OCI-LY7 (cell line): ENCODE results near the gene CFAP77. TPM values are rescaled to one million over a fixed set of nuclear protein-coding genes. Genes with fewer than 3 reads are reported as not detected.

ENCODE experiments used
- BruUV-seq: library from RNA; stranded (reverse); fragments of 400-500 nt; replicated peaks from 2 replicates; lab custom pipeline; 2021; lab: Mats Ljungman, UMichigan
- CTCF ChIA-PET: fragments of 300-600 bp; sonication (Branson Sonifier 250); formaldehyde crosslinking; loops from one replicate; lab custom pipeline; 2022; ENCODE audit warnings: antibody characterized with exemption; ENCODE audit not compliant: unreplicated experiment; lab: Charles Lee
- POLR2A ChIA-PET: fragments of 300-600 bp; sonication (Branson Sonifier 250); formaldehyde crosslinking; loops from one replicate; lab custom pipeline; 2022; ENCODE audit warnings: antibody characterized with exemption; lab: Charles Lee
- DNase-seq: peaks from one replicate; pipeline ENCODE4 v3.0.0-alpha.2; 2015; ENCODE audit warnings: low spot score
- H2AFZ ChIP-seq: fragments of 200-600 bp; sonication (generic), shearing (Covaris generic); 2 replicates; pipeline ENCODE4 v1.6.1; 2014; ENCODE audit warnings: mild to moderate bottlenecking, antibody characterized with exemption, low read length, moderate library complexity
- H3K27ac ChIP-seq: fragments of 200-600 bp; sonication (generic); 2 replicates; pipeline ENCODE4 v1.5.1; 2014; ENCODE audit warnings: mixed run types, low read depth, mild to moderate bottlenecking, moderate library complexity, low read length, inconsistent platforms; ENCODE audit not compliant: poor library complexity, severe bottlenecking
- H3K36me3 ChIP-seq: fragments of 200-600 bp; sonication (generic); 2 replicates; pipeline ENCODE4 v1.6.1; 2014; ENCODE audit warnings: mild to moderate bottlenecking, antibody characterized with exemption, low read length, moderate library complexity, mixed read lengths; ENCODE audit not compliant: insufficient read depth
- H3K4me1 ChIP-seq: fragments of 200-600 bp; sonication (generic); 2 replicates; pipeline ENCODE4 v1.5.1; 2014; ENCODE audit warnings: mild to moderate bottlenecking, low read length; ENCODE audit not compliant: insufficient read depth, poor library complexity, severe bottlenecking
- H3K4me2 ChIP-seq: fragments of 200-600 bp; sonication (generic); 2 replicates; pipeline ENCODE4 v1.6.1; 2014; ENCODE audit warnings: mild to moderate bottlenecking, low read length
- H3K4me3 ChIP-seq: fragments of 200-600 bp; sonication (generic); 2 replicates; pipeline ENCODE4 v1.5.1; 2014; ENCODE audit warnings: mild to moderate bottlenecking, low read depth, low read length; ENCODE audit not compliant: poor library complexity, severe bottlenecking
- H3K79me2 ChIP-seq: fragments of 200-600 bp; sonication (generic); 2 replicates; pipeline ENCODE4 v1.6.1; 2016; ENCODE audit warnings: low read depth, mild to moderate bottlenecking, low read length, moderate library complexity, mixed read lengths; ENCODE audit not compliant: insufficient read depth
- H3K9me2 ChIP-seq: fragments of 200-600 bp; sonication (generic); 2 replicates; pipeline ENCODE4 v1.6.1; 2016; ENCODE audit warnings: mild to moderate bottlenecking, low read length, mixed read lengths; ENCODE audit not compliant: insufficient read depth
- H3K9me3 ChIP-seq: fragments of 200-600 bp; sonication (generic); 2 replicates; pipeline ENCODE4 v1.6.1; 2014; ENCODE audit warnings: mild to moderate bottlenecking, mixed run types, low read length, mixed read lengths
- H4K20me1 ChIP-seq: fragments of 200-600 bp; sonication (generic); 2 replicates; pipeline ENCODE4 v1.6.1; 2014; ENCODE audit warnings: mild to moderate bottlenecking, antibody characterized with exemption, low read length, moderate library complexity, mixed read lengths; ENCODE audit not compliant: insufficient read depth
- CTCF ChIP-seq: fragments of 200-600 bp; sonication (generic); conservative IDR thresholded peaks from 2 replicates; pipeline ENCODE4 v1.5.1; 2014; ENCODE audit warnings: mild to moderate bottlenecking, antibody characterized with exemption, low read length, moderate library complexity, mixed read lengths
- EZH2phosphoT487 ChIP-seq: fragments of 200-600 bp; sonication (generic); IDR thresholded peaks from 2 replicates; pipeline ENCODE4 v1.6.1; 2018; ENCODE audit warnings: low read depth, borderline replicate concordance, mild to moderate bottlenecking, mixed run types, antibody characterized with exemption, low read length, moderate library complexity, mixed read lengths
- intact Hi-C: fragments of 100-400 bp; cut with micrococcal nuclease; formaldehyde crosslinking; loops from one replicate; pipeline ENCODE4 v1.10.0; 2022; ENCODE audit not compliant: unreplicated experiment
- total RNA-seq, 2 experiments: library from RNA; depleted of rRNA in 1 of 2; stranded (reverse); fragments of >200 nt in 1 of 2; shearing (Covaris generic) in 1 of 2; gene quantifications; 2 replicates each; pipeline ENCODE4 v1.2.3, GENCODE V29; 2014 to 2022

Gene CFAP77
- total RNA-seq, 2 experiments from 2014 or later, result not detected

GRCh38 chr9:132555528-132555927 is 145.5 kb downstream of the CFAP77 start:
- ChIA-PET CTCF (no interaction called here), POLR2A (no interaction called here)
- H3K4me1 ChIP-seq, result no peaks in the 10 kb centered on the region
- intact Hi-C loops, result no loop called here
- no peaks in the 10 kb centered on the region for H3K79me2 ChIP-seq
- H3K36me3 ChIP-seq, result no peaks in the 10 kb centered on the region
- H2AFZ ChIP-seq, result no peak overlapping the region
- no peak for TF ChIP-seq EZH2phosphoT487
- TF ChIP-seq CTCF, result no peak
- H3K9me3 ChIP-seq, result no peaks in the 10 kb centered on the region
- H3K4me3 ChIP-seq, result no peak overlapping the region
- BruUV-seq, result no TSS peak
- no peak overlapping the region for H3K27ac ChIP-seq
- no peaks in the 10 kb centered on the region for H3K9me2 ChIP-seq
- no peaks in the 10 kb centered on the region for H4K20me1 ChIP-seq
- DNase-seq, result no peak
- H3K4me2 ChIP-seq, result no peak overlapping the region

GRCh38 chr9:132556235-132556634 is 146.2 kb downstream of the CFAP77 start:
- Histone ChIP-seq H3K9me3 (no peaks in the 10 kb centered on the region), H3K4me1 (no peaks in the 10 kb centered on the region), H4K20me1 (no peaks in the 10 kb centered on the region), H3K9me2 (no peaks in the 10 kb centered on the region), H3K36me3 (no peaks in the 10 kb centered on the region), H3K4me2 (no peak overlapping the region), H2AFZ (no peak overlapping the region), H3K79me2 (no peaks in the 10 kb centered on the region), H3K27ac (no peak overlapping the region), H3K4me3 (no peak overlapping the region)
- no TSS peak for BruUV-seq
- no peak for TF ChIP-seq EZH2phosphoT487
- TF ChIP-seq CTCF, result no peak
- POLR2A ChIA-PET, result no interaction called here
- CTCF ChIA-PET, result no interaction called here
- DNase-seq, result no peak
- intact Hi-C loops, result no loop called here

GRCh38 chr9:132556714-132557113 is 146.7 kb downstream of the CFAP77 start:
- no peaks in the 10 kb centered on the region for H3K79me2 ChIP-seq

More at GRCh38 chr9:132556714-132557113, 146.7 kb downstream of the CFAP77 start:
- no peaks in the 10 kb centered on the region for H4K20me1 ChIP-seq
- POLR2A ChIA-PET, result no interaction called here
- H3K4me1 ChIP-seq, result no peaks in the 10 kb centered on the region
- DNase-seq, result no peak
- no peaks in the 10 kb centered on the region for H3K9me3 ChIP-seq
- TF ChIP-seq EZH2phosphoT487 (no peak), CTCF (no peak)
- no peaks in the 10 kb centered on the region for H3K36me3 ChIP-seq
- BruUV-seq, result no TSS peak
- H3K4me2 ChIP-seq, result no peak overlapping the region
- H3K27ac ChIP-seq, result no peak overlapping the region
- intact Hi-C loops, result no loop called here
- no peak overlapping the region for H2AFZ ChIP-seq
- CTCF ChIA-PET, result no interaction called here
- no peak overlapping the region for H3K4me3 ChIP-seq
- no peaks in the 10 kb centered on the region for H3K9me2 ChIP-seq
